ENCODE measurements around the gene TM7SF3. TPM values are rescaled to one million over a fixed set of nuclear protein-coding genes. Genes with fewer than 3 reads are reported as not detected.

Gene TM7SF3
- total RNA-seq, 1 donor from 2014 or later = 426 TPM

DNA sequence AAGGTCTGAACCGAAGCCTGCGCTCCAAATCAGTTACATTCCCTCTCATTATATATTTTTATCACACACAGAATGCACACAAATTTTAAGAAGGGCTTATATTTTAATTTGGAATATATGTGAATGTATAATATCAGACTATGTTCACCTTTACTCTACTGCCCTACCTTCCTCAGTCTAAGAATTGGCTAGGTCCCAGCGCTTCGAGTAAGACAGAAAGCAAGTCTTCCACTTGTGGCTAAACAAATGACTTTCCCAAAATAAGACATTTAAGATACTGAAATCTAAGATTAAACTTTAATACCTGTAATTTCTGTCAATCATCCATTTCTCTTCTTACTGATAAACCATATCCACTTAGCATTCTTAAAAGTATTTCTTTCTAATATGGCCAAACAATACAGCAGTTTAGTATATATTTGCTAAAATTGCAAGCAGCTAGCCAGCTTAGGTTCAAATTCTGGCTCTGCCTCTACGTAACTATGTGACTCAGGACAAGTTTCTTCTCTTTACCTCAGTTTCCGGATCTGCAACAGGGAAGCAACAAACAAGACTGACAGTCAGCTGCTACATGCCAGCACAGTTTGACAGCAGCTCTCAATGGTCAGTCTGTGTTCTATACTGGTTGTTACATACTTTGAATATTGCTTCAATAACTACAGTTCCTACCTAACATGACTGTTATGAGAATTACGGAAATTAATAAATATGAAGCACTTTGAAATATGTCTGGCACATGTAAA is 78.4 kb downstream of the TM7SF3 start:
- no peak for DNase-seq (ENCODE audit: low read depth)
- TF ChIP-seq, protein P1, sequence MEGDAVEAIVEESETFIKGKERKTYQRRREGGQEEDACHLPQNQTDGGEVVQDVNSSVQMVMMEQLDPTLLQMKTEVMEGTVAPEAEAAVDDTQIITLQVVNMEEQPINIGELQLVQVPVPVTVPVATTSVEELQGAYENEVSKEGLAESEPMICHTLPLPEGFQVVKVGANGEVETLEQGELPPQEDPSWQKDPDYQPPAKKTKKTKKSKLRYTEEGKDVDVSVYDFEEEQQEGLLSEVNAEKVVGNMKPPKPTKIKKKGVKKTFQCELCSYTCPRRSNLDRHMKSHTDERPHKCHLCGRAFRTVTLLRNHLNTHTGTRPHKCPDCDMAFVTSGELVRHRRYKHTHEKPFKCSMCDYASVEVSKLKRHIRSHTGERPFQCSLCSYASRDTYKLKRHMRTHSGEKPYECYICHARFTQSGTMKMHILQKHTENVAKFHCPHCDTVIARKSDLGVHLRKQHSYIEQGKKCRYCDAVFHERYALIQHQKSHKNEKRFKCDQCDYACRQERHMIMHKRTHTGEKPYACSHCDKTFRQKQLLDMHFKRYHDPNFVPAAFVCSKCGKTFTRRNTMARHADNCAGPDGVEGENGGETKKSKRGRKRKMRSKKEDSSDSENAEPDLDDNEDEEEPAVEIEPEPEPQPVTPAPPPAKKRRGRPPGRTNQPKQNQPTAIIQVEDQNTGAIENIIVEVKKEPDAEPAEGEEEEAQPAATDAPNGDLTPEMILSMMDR (IDR thresholded peaks at IDR 0.05; ENCODE audit: insufficient read depth, low read length, severe bottlenecking) = no peak
- Histone ChIP-seq H3K27me3 (ENCODE audit: control insufficient read depth, insufficient read depth, low read length) (no peaks in the 10 kb centered on the region), H3K36me3 (ENCODE audit: control insufficient read depth, insufficient read depth, low read length) (no peaks in the 10 kb centered on the region), H3K4me3 (ENCODE audit: low read depth, low read length) (no peak overlapping the region)
- no peak for FAIRE-seq

DNA sequence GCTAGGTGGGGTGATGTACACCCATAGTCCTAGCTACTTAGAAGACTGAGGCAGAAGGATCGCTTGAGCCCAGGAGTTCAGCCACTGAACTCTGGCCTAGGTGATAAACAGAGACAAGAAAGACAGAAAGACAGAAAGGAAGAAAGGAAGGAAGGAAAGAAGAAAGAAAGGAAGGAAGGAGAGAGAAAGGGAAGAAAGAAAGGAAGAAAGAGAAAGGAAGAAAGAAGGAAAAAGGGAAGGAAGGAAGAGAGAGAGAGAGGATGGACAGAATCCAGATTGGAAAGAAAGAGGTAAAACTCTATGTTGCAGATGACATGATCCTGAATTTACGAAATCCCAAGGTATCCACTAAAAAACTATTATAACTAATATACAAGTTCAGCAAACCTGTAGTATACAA is 84.6 kb downstream of the TM7SF3 start:
- peaks cover 6% of the 10 kb centered on the region for H3K36me3 ChIP-seq (ENCODE audit: control insufficient read depth, insufficient read depth, low read length)
- TF ChIP-seq, protein P1 (IDR thresholded peaks at IDR 0.05; ENCODE audit: insufficient read depth, low read length, severe bottlenecking) = no peak
- DNase-seq (ENCODE audit: low read depth) (no peak), FAIRE-seq (no peak)
- no peaks in the 10 kb centered on the region for H3K27me3 ChIP-seq (ENCODE audit: control insufficient read depth, insufficient read depth, low read length)
- H3K4me3 ChIP-seq (ENCODE audit: low read depth, low read length) = no peak overlapping the region

DNA sequence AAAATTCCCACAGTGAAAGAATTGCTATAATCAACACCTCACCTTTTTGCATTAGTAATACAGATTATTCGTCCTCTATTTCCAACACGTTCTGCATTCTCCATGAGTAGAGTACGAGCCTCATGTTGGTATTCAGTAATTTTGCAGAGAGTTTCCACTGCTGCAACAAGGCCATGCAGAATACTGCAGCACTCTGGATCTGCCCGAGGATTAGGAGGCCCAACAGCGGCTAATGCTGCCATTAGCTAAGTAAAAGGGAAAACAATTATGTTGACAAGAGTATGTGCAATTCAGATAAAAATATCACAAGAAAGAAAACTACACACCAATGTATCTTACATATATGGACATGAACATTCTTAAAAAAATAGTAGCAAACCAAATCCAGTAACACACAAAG is 85.5 kb downstream of the TM7SF3 start:
- TF ChIP-seq, protein P1 (IDR thresholded peaks at IDR 0.05; ENCODE audit: insufficient read depth, low read length, severe bottlenecking) = no peak
- H3K36me3 ChIP-seq (ENCODE audit: control insufficient read depth, insufficient read depth, low read length) = peaks cover 6% of the 10 kb centered on the region
- FAIRE-seq = no peak

More for the DNA sequence above, 85.5 kb downstream of the TM7SF3 start:
- Histone ChIP-seq H3K4me3 (ENCODE audit: low read depth, low read length) (no peak overlapping the region), H3K27me3 (ENCODE audit: control insufficient read depth, insufficient read depth, low read length) (no peaks in the 10 kb centered on the region)
- no peak for DNase-seq (ENCODE audit: low read depth)

Other genes with a start within 250 kb of the TM7SF3 start
- gene ITPR2, start 181.2 kb downstream of the TM7SF3 start, total RNA-seq = 5.8 and 6.5 TPM in 2 replicates
- 19.7 and 24.5 TPM in 2 replicates for gene INTS13, start 76.4 kb downstream of the TM7SF3 start, total RNA-seq
- 39.2 and 50.5 TPM in 2 replicates for gene FGFR1OP2, start 75.9 kb downstream of the TM7SF3 start, total RNA-seq
- 73.5 and 82.1 TPM in 2 replicates for gene MED21, start 8.2 kb upstream of the TM7SF3 start, total RNA-seq
- gene C12orf71, start 68.2 kb upstream of the TM7SF3 start, total RNA-seq = not detected in 2 replicates
- 23.7 and 25.0 TPM in 2 replicates for gene STK38L, start 229.9 kb upstream of the TM7SF3 start, total RNA-seq

Data from bronchial epithelial cell (primary cell).